Activated CD4-positive, alpha-beta T cell treated with anti-CD3 and anti-CD28 coated beads, Interleukin-2, amount 10 ng/mL, durations not matched to agents 7 days and 5 days (primary cell): Measurements from ENCODE around the gene CCER1. TPM values are rescaled to one million over a fixed set of nuclear protein-coding genes. Genes with fewer than 3 reads are reported as not detected.

Source experiments
- CTCF ChIA-PET: fragments of 350-600 bp; sonication (Branson Sonifier 250); formaldehyde crosslinking; loops from one replicate; lab custom pipeline; 2021; ENCODE audit warnings: antibody characterized with exemption; lab: Charles Lee
- POLR2A ChIA-PET: fragments of 350-600 bp; sonication (Branson Sonifier 250); formaldehyde crosslinking; loops from one replicate; lab custom pipeline; 2021; ENCODE audit warnings: antibody characterized with exemption; lab: Charles Lee
- DNase-seq: peaks from one replicate; pipeline ENCODE4 v3.0.0-alpha.2; 2020
- H3K27ac Mint-ChIP-seq: one replicate; pipeline ENCODE4 v1.8.0; 2021; ENCODE audit warnings: mild to moderate bottlenecking, moderate library complexity, mixed read lengths
- H3K27me3 Mint-ChIP-seq: one replicate; pipeline ENCODE4 v1.8.0; 2021; ENCODE audit warnings: mixed read lengths
- H3K36me3 Mint-ChIP-seq: one replicate; pipeline ENCODE4 v1.8.0; 2021; ENCODE audit warnings: low read depth, mixed read lengths
- H3K4me1 Mint-ChIP-seq: one replicate; pipeline ENCODE4 v1.8.0; 2021; ENCODE audit warnings: mixed read lengths
- H3K4me3 Mint-ChIP-seq: one replicate; pipeline ENCODE4 v1.8.0; 2021; ENCODE audit warnings: mild to moderate bottlenecking, moderate library complexity, mixed read lengths
- H3K9me3 Mint-ChIP-seq: one replicate; pipeline ENCODE4 v1.8.0; 2021; ENCODE audit warnings: mixed read lengths
- total RNA-seq, 2 experiments: library from RNA; stranded (reverse); gene quantifications; one replicate each; pipeline ENCODE4 v1.2.3, GENCODE V29; 2021

The CCER1 gene
- total RNA-seq, 2 experiments from 2014 or later, result not detected

DNA sequence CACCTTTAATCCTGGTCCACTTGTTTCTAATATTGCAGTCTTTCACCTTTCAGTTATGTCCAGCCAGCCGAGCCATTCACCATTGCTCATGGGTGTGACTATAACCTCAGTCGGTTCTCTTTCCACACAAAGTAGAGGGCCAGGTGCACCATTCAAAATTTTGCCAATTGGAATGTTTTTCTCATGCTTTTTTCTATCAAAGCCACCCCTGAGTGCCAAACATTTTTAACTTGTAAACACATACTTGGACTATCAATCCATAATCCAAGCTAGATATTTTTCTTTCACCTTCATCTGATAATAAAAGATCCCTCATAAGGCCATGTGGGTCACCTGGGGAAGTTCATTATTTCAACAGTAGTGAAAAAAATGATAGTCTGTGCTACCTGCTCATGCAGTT, 52.4 kb downstream of the CCER1 start:
- H3K4me1 Mint-ChIP-seq, result no peaks in the 10 kb centered on the region
- no peak overlapping the region for H3K27ac Mint-ChIP-seq
- ChIA-PET POLR2A (no interaction called here), CTCF (no interaction called here)
- no peaks in the 10 kb centered on the region for H3K9me3 Mint-ChIP-seq
- DNase-seq, result no peak
- H3K4me3 Mint-ChIP-seq, result no peak overlapping the region
- peaks cover 2% of the 10 kb centered on the region for H3K27me3 Mint-ChIP-seq
- no peaks in the 10 kb centered on the region for H3K36me3 Mint-ChIP-seq

Other genes with a start within 250 kb of the CCER1 start
- not detected for gene EPYC, start 49.8 kb upstream of the CCER1 start, total RNA-seq
- not detected for gene KERA, start 102.8 kb upstream of the CCER1 start, total RNA-seq
- not detected for gene LUM, start 156.3 kb upstream of the CCER1 start, total RNA-seq
- gene DCN, start 227.6 kb upstream of the CCER1 start, total RNA-seq, result not detected